Mesothelial cell of epicardium (in vitro differentiated cells): ENCODE results near the gene AUTS2. TPM values are rescaled to one million over a fixed set of nuclear protein-coding genes. Genes with fewer than 3 reads are reported as not detected.

Source experiments
- DNase-seq, 2 experiments: peaks; one replicate each; pipeline ENCODE4 v3.0.0; 2021; ENCODE audit warnings: low spot score in 2 of 2; ENCODE audit not compliant: unreplicated experiment in 2 of 2
- H3K27ac Mint-ChIP-seq: 2 replicates; pipeline ENCODE4 v1.8.0; 2021; ENCODE audit warnings: mixed read lengths
- H3K27me3 Mint-ChIP-seq: 2 replicates; pipeline ENCODE4 v1.8.0; 2021; ENCODE audit warnings: low read depth, mixed read lengths
- H3K36me3 Mint-ChIP-seq: 2 replicates; pipeline ENCODE4 v1.8.0; 2021; ENCODE audit warnings: mixed read lengths
- H3K4me1 Mint-ChIP-seq: 2 replicates; pipeline ENCODE4 v1.8.0; 2021; ENCODE audit warnings: mixed read lengths
- H3K4me3 Mint-ChIP-seq: 2 replicates; pipeline ENCODE4 v1.8.0; 2021; ENCODE audit warnings: mild to moderate bottlenecking, moderate library complexity, mixed read lengths
- H3K9me3 Mint-ChIP-seq: 2 replicates; pipeline ENCODE4 v1.8.0; 2021; ENCODE audit warnings: mixed read lengths
- CTCF ChIP-seq: fragments of 200-600 bp; sonication (generic); IDR thresholded peaks from one replicate; pipeline ENCODE4 v1.5.0; 2021; ENCODE audit warnings: antibody characterized with exemption; ENCODE audit not compliant: unreplicated experiment
- total RNA-seq: library from RNA; stranded (reverse); gene quantifications from 3 replicates; pipeline ENCODE4 v1.2.1, GENCODE V29; 2021

AUTS2 gene
- total RNA-seq, 1 donor from 2014 or later: 135 TPM

GRCh38 chr7:69845721-69846495 lies 247.6 kb downstream of the AUTS2 start:
- Mint-ChIP-seq H3K27me3 (no peaks in the 10 kb centered on the region), H3K27ac (no peak overlapping the region), H3K4me1 (peaks cover 52% of the 10 kb centered on the region), H3K9me3 (peaks cover 6% of the 10 kb centered on the region), H3K4me3 (no peak overlapping the region), H3K36me3 (no peaks in the 10 kb centered on the region)
- no peak for TF ChIP-seq CTCF
- DNase-seq: no peak

DNA sequence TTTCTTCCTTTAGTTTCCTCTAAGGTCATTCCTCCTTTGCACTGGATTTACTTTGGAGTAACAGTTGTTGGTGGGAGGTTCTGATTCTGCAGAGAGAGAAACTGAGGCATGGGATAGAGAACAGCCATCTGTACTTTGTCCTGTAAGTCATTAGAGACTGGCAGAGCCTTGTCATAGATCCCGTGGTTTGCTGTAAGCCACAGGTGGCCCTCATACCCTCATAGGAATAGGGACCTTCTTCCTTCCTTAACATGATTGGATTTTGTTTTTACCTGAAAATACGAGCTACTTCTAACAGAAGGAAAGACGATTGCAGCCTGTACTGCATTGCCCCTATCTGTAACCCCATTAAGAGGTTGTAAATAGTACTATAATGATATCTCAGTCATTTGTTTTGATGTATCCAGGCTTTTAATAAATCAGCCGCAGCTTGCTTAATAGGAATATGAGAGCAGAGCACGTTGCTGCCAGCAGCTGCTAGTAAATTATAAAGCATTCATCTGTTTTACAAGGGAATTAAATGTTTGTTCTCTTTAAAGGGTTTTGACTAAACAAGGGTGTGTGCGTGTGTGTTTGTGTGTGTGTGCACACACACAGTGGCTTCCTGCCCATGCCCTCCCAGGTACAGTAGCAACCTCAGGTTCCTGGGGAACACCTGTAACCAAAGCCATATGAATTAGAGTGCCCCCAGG lies 249.8 kb downstream of the AUTS2 start:
- no peak overlapping the region for H3K4me3 Mint-ChIP-seq
- no peaks in the 10 kb centered on the region for H3K36me3 Mint-ChIP-seq
- H3K9me3 Mint-ChIP-seq: peaks cover 4% of the 10 kb centered on the region
- no peaks in the 10 kb centered on the region for H3K27me3 Mint-ChIP-seq
- H3K4me1 Mint-ChIP-seq: peaks cover 44% of the 10 kb centered on the region
- no peak for DNase-seq
- TF ChIP-seq CTCF: no peak
- H3K27ac Mint-ChIP-seq: no peak overlapping the region

DNA sequence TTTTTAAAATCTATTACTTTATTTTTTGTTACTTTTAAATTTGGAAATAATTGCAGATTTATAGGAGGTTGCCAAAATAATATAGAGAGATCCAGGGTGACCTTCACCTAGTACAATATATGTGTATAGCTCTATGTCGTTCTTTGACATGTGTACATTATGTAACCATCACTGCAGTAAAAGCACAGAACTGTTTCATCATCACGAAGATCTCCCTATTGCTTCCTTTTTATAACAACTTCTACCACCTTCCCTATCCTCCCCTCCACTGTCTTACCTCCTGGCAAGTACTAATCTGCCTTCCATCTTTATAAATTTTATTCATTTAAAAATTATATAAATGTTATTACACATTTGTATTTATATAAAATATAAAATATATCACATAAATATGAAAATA lies 251.0 kb downstream of the AUTS2 start:
- H3K4me3 Mint-ChIP-seq: no peak overlapping the region
- H3K27me3 Mint-ChIP-seq: no peaks in the 10 kb centered on the region
- H3K36me3 Mint-ChIP-seq: no peaks in the 10 kb centered on the region
- DNase-seq: no peak
- no peak overlapping the region for H3K27ac Mint-ChIP-seq
- H3K9me3 Mint-ChIP-seq: no peaks in the 10 kb centered on the region
- TF ChIP-seq CTCF: no peak
- peaks cover 39% of the 10 kb centered on the region for H3K4me1 Mint-ChIP-seq

DNA sequence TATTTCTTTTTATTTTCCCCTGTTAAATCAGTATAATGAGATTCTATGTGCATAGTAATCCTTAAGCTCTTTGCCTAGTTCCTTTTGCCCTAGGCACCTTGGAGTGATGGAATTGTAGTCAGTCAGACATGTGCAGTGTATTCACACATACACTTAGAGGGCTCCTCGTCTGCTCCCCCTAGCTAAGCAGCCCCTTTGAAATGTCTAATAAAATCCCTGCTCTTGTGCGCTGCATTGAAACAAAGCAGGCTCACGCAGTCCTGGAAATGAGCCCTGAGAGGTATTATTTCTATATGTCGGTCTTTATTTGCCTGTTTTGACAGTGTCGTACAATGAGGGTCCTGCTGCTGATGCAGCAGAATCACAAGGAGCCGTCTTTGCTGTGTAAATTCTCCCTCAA lies 258.7 kb downstream of the AUTS2 start:
- no peak for DNase-seq
- H3K4me3 Mint-ChIP-seq: no peak overlapping the region
- no peaks in the 10 kb centered on the region for H3K36me3 Mint-ChIP-seq
- H3K4me1 Mint-ChIP-seq: peaks cover 65% of the 10 kb centered on the region
- H3K27me3 Mint-ChIP-seq: no peaks in the 10 kb centered on the region
- H3K9me3 Mint-ChIP-seq: no peaks in the 10 kb centered on the region
- TF ChIP-seq CTCF: no peak
- H3K27ac Mint-ChIP-seq: peak overlapping the region; percentile 32

DNA sequence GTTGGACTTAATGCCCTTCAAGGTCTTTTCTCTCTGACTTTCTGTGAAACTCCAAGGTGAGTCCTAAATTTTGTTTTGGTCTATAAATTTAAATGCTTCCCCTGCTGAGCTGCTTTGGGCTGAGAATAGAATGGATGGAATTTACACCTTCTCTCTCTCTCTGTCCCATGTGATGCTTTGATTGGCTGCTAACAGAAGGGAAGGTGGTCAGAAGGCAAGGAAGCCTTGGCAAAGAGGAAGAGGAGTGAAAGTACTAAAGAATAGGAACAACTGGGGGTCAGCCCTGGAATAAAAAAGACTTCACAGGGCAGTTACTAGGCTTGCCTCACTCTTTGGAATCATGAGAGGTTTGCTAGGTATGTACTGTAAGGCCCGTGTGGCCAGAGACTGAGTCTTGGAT lies 260.2 kb downstream of the AUTS2 start:
- no peak for DNase-seq
- Mint-ChIP-seq H3K4me1 (peaks cover 77% of the 10 kb centered on the region), H3K27me3 (no peaks in the 10 kb centered on the region), H3K4me3 (no peak overlapping the region), H3K27ac (no peak overlapping the region), H3K9me3 (no peaks in the 10 kb centered on the region), H3K36me3 (no peaks in the 10 kb centered on the region)
- no peak for TF ChIP-seq CTCF
